WTC11 (cell line): ENCODE data around the gene VGLL1. TPM values are rescaled to one million over a fixed set of nuclear protein-coding genes. Genes with fewer than 3 reads are reported as not detected.
A peak's percentile ranks its signal among the peaks of the same experiment; 100 is the strongest.

ENCODE experiments used
- ATAC-seq: fragments of 200-7000 bp; cut with Tn5 transposase; 2 replicates; pipeline ENCODE4 v1.10.0; 2021; ENCODE audit warnings: mild to moderate bottlenecking, moderate library complexity
- CTCF ChIA-PET: fragments of 300-600 bp; sonication (Branson Sonifier 250); formaldehyde crosslinking; loops from one replicate; lab custom pipeline; 2021; ENCODE audit warnings: antibody characterized with exemption; lab: Charles Lee
- POLR2A ChIA-PET: fragments of 350-600 bp; sonication (Branson Sonifier 250); formaldehyde crosslinking; loops from one replicate; lab custom pipeline; 2021; ENCODE audit warnings: antibody characterized with exemption; lab: Charles Lee
- DNase-seq: peaks from one replicate; pipeline ENCODE4 v3.0.0; 2021; ENCODE audit warnings: low spot score
- H3K27ac Mint-ChIP-seq: 2 replicates; pipeline ENCODE4 v1.8.0; 2021; ENCODE audit warnings: mixed read lengths
- H3K27me3 Mint-ChIP-seq: 2 replicates; pipeline ENCODE4 v1.8.0; 2021; ENCODE audit warnings: low read depth, mild to moderate bottlenecking, moderate library complexity, mixed read lengths
- H3K36me3 Mint-ChIP-seq: 2 replicates; pipeline ENCODE4 v1.8.0; 2021; ENCODE audit warnings: mixed read lengths
- H3K4me1 Mint-ChIP-seq: 2 replicates; pipeline ENCODE4 v1.8.0; 2022; ENCODE audit warnings: mixed read lengths
- H3K4me3 Mint-ChIP-seq: 2 replicates; pipeline ENCODE4 v1.8.0; 2021; ENCODE audit warnings: mild to moderate bottlenecking, moderate library complexity, mixed read lengths
- H3K9me3 Mint-ChIP-seq: 2 replicates; pipeline ENCODE4 v1.8.0; 2021; ENCODE audit warnings: mixed read lengths
- CREB1 ChIP-seq: sonication (generic); formaldehyde crosslinking; IDR thresholded peaks from 2 replicates; pipeline ENCODE4 v1.8.0; 2023; ENCODE audit warnings: mild to moderate bottlenecking, missing genetic modification reagents
- FOXJ3 ChIP-seq: sonication (generic); formaldehyde crosslinking; IDR thresholded peaks from 2 replicates; pipeline ENCODE4 v1.9.0; 2021; ENCODE audit warnings: missing genetic modification reagents, mild to moderate bottlenecking, borderline replicate concordance
- FOXK1 ChIP-seq: sonication (generic); formaldehyde crosslinking; IDR thresholded peaks from 2 replicates; pipeline ENCODE4 v1.8.0; 2022; ENCODE audit warnings: mild to moderate bottlenecking, moderate library complexity, missing genetic modification reagents
- FOXP1 ChIP-seq: sonication (generic); formaldehyde crosslinking; IDR thresholded peaks from 2 replicates; pipeline ENCODE4 v1.8.0; 2022; ENCODE audit warnings: missing genetic modification reagents, mild to moderate bottlenecking, moderate library complexity, borderline replicate concordance
- GTF2I ChIP-seq: fragments of 250-450 bp; sonication (Bioruptor Pico); conservative IDR thresholded peaks from 2 replicates; pipeline ENCODE4 v1.4.0; 2021; ENCODE audit warnings: mild to moderate bottlenecking
- KAT7 ChIP-seq: sonication (generic); formaldehyde crosslinking; IDR thresholded peaks from 2 replicates; pipeline ENCODE4 v1.8.1; 2023; ENCODE audit warnings: missing genetic modification reagents, mild to moderate bottlenecking, borderline replicate concordance
- MXD4 ChIP-seq: fragments of 250-450 bp; sonication (Bioruptor Pico); IDR thresholded peaks from 2 replicates; pipeline ENCODE4 v1.8.0; 2021; ENCODE audit warnings: mild to moderate bottlenecking, moderate library complexity, borderline replicate concordance
- NFE2L1 ChIP-seq: sonication (generic); formaldehyde crosslinking; IDR thresholded peaks from 2 replicates; pipeline ENCODE4 v1.8.1; 2023; ENCODE audit warnings: missing genetic modification reagents
- NFYB ChIP-seq: sonication (generic); formaldehyde crosslinking; conservative IDR thresholded peaks from 2 replicates; pipeline ENCODE4 v1.8.0; 2022; ENCODE audit warnings: low read depth, missing genetic modification reagents
- NR1H2 ChIP-seq: sonication (generic); formaldehyde crosslinking; IDR thresholded peaks from 2 replicates; pipeline ENCODE4 v1.9.0; 2021; ENCODE audit warnings: mild to moderate bottlenecking, moderate library complexity, missing genetic modification reagents
- NR3C1 ChIP-seq: sonication (generic); formaldehyde crosslinking; conservative IDR thresholded peaks from 2 replicates; pipeline ENCODE4 v1.8.1; 2023; ENCODE audit warnings: low read depth, mild to moderate bottlenecking, missing genetic modification reagents
- PRDM15 ChIP-seq: sonication (generic); formaldehyde crosslinking; IDR thresholded peaks from 2 replicates; pipeline ENCODE4 v1.8.0; 2022; ENCODE audit warnings: missing genetic modification reagents
- SOX15 ChIP-seq: fragments of 250-450 bp; sonication (Bioruptor Pico); IDR thresholded peaks from 2 replicates; pipeline ENCODE4 v1.9.0; 2021; ENCODE audit warnings: mild to moderate bottlenecking
- TEAD4 ChIP-seq: sonication (generic); formaldehyde crosslinking; IDR thresholded peaks from 2 replicates; pipeline ENCODE4 v1.8.0; 2022; ENCODE audit warnings: mild to moderate bottlenecking, missing genetic modification reagents
- USF1 ChIP-seq: sonication (generic); formaldehyde crosslinking; IDR thresholded peaks from 2 replicates; pipeline ENCODE4 v1.8.0; 2022; ENCODE audit warnings: mild to moderate bottlenecking, missing genetic modification reagents
- ZNF219 ChIP-seq: sonication (generic); formaldehyde crosslinking; IDR thresholded peaks from 2 replicates; pipeline ENCODE4 v1.8.0; 2023; ENCODE audit warnings: missing genetic modification reagents, mild to moderate bottlenecking, borderline replicate concordance
- ZNF232 ChIP-seq: sonication (generic); formaldehyde crosslinking; IDR thresholded peaks from 2 replicates; pipeline ENCODE4 v1.8.0; 2022; ENCODE audit warnings: mild to moderate bottlenecking, missing genetic modification reagents
- ZNF416 ChIP-seq: fragments of 250-450 bp; sonication (Bioruptor Pico); IDR thresholded peaks from 2 replicates; pipeline ENCODE4 v1.9.0; 2021; ENCODE audit warnings: mild to moderate bottlenecking, inconsistent platforms
- total RNA-seq: library from RNA; stranded (reverse); gene quantifications from 3 replicates; pipeline ENCODE4 v1.2.3, GENCODE V29; 2021
- TF ChIP-seq, protein P1 (sequence below): sonication (generic); formaldehyde crosslinking; IDR thresholded peaks from 2 replicates; pipeline ENCODE4 v1.8.0; 2022; ENCODE audit warnings: mild to moderate bottlenecking, missing genetic modification reagents
- TF ChIP-seq, protein P2 (sequence below): fragments of 250-450 bp; sonication (Bioruptor Pico); IDR thresholded peaks from 2 replicates; pipeline ENCODE4 v1.9.0; 2021; ENCODE audit warnings: mild to moderate bottlenecking, borderline replicate concordance
- TF ChIP-seq, protein P3 (sequence below): sonication (generic); formaldehyde crosslinking; conservative IDR thresholded peaks from 2 replicates; pipeline ENCODE4 v1.8.1; 2023; ENCODE audit warnings: mild to moderate bottlenecking, low read depth, missing genetic modification reagents, moderate library complexity
- TF ChIP-seq, protein P4 (sequence below): sonication (generic); formaldehyde crosslinking; IDR thresholded peaks from 2 replicates; pipeline ENCODE4 v1.8.1; 2022; ENCODE audit warnings: low read depth, mild to moderate bottlenecking, moderate library complexity, missing genetic modification reagents, borderline replicate concordance

Gene VGLL1
- total RNA-seq, 1 experiment from 2014 or later, result not detected

DNA sequence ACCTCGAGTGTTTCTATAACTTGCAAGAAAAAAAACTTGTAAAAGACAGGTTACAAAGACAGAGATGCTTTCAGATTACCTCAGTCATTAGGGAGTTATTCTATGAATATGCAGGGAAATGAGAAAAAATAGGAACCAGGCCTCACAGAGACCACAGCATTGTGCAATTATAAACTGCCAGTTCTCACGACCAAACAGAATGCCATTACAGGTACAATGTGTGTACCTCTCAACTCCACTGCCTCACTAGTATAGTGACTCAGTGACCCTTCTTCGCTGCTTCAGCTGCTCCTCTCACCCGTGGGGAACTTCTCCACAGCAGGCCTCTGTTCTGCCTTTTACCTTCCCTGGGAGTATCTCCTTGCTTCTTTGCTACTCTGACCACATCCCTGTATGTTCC is 37.0 kb upstream of the VGLL1 start:
- ChIA-PET POLR2A (no interaction called here), CTCF (no interaction called here)
- H3K9me3 Mint-ChIP-seq, result no peaks in the 10 kb centered on the region
- no peaks in the 10 kb centered on the region for H3K36me3 Mint-ChIP-seq
- H3K27me3 Mint-ChIP-seq, result peaks cover 9% of the 10 kb centered on the region; the same call in 1 of the 2 replicates
- H3K27ac Mint-ChIP-seq, result no peak overlapping the region
- H3K4me3 Mint-ChIP-seq, result no peak overlapping the region
- ATAC-seq, result no peak
- H3K4me1 Mint-ChIP-seq, result peaks cover 7% of the 10 kb centered on the region
- no peak for TF ChIP-seq KAT7
- TF ChIP-seq, protein P1, sequence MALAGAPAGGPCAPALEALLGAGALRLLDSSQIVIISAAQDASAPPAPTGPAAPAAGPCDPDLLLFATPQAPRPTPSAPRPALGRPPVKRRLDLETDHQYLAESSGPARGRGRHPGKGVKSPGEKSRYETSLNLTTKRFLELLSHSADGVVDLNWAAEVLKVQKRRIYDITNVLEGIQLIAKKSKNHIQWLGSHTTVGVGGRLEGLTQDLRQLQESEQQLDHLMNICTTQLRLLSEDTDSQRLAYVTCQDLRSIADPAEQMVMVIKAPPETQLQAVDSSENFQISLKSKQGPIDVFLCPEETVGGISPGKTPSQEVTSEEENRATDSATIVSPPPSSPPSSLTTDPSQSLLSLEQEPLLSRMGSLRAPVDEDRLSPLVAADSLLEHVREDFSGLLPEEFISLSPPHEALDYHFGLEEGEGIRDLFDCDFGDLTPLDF, result no peak
- no peak for TF ChIP-seq CREB1 (CRISPR knock-in tag)
- TF ChIP-seq ZNF232 (CRISPR knock-in tag), result no peak
- TF ChIP-seq, protein P2, sequence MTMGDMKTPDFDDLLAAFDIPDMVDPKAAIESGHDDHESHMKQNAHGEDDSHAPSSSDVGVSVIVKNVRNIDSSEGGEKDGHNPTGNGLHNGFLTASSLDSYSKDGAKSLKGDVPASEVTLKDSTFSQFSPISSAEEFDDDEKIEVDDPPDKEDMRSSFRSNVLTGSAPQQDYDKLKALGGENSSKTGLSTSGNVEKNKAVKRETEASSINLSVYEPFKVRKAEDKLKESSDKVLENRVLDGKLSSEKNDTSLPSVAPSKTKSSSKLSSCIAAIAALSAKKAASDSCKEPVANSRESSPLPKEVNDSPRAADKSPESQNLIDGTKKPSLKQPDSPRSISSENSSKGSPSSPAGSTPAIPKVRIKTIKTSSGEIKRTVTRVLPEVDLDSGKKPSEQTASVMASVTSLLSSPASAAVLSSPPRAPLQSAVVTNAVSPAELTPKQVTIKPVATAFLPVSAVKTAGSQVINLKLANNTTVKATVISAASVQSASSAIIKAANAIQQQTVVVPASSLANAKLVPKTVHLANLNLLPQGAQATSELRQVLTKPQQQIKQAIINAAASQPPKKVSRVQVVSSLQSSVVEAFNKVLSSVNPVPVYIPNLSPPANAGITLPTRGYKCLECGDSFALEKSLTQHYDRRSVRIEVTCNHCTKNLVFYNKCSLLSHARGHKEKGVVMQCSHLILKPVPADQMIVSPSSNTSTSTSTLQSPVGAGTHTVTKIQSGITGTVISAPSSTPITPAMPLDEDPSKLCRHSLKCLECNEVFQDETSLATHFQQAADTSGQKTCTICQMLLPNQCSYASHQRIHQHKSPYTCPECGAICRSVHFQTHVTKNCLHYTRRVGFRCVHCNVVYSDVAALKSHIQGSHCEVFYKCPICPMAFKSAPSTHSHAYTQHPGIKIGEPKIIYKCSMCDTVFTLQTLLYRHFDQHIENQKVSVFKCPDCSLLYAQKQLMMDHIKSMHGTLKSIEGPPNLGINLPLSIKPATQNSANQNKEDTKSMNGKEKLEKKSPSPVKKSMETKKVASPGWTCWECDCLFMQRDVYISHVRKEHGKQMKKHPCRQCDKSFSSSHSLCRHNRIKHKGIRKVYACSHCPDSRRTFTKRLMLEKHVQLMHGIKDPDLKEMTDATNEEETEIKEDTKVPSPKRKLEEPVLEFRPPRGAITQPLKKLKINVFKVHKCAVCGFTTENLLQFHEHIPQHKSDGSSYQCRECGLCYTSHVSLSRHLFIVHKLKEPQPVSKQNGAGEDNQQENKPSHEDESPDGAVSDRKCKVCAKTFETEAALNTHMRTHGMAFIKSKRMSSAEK (CRISPR knock-in tag), result no peak
- DNase-seq, result no peak

- H3K4me1 Mint-ChIP-seq, result peaks cover 7% of the 10 kb centered on the region
- 0 out of 2 replicates have a peak, but pooled peaks cover 4% of the 10 kb centered on the region for H3K27me3 Mint-ChIP-seq
- CTCF ChIA-PET, result no interaction called here
- TF ChIP-seq MXD4 (CRISPR knock-in tag) (no peak), TEAD4 (CRISPR knock-in tag) (no peak), USF1 (CRISPR knock-in tag) (no peak), FOXJ3 (CRISPR knock-in tag) (no peak), ZNF219 (CRISPR knock-in tag) (no peak), SOX15 (CRISPR knock-in tag) (no peak), NR1H2 (CRISPR knock-in tag) (no peak), NFE2L1 (CRISPR knock-in tag) (no peak), NFYB (CRISPR knock-in tag) (no peak), NR3C1 (CRISPR knock-in tag) (no peak), FOXP1 (CRISPR knock-in tag) (no peak), PRDM15 (no peak), ZNF416 (CRISPR knock-in tag) (no peak), CREB1 (CRISPR knock-in tag) (no peak), FOXK1 (no peak), GTF2I (CRISPR knock-in tag) (no peak)
- TF ChIP-seq, protein P3, sequence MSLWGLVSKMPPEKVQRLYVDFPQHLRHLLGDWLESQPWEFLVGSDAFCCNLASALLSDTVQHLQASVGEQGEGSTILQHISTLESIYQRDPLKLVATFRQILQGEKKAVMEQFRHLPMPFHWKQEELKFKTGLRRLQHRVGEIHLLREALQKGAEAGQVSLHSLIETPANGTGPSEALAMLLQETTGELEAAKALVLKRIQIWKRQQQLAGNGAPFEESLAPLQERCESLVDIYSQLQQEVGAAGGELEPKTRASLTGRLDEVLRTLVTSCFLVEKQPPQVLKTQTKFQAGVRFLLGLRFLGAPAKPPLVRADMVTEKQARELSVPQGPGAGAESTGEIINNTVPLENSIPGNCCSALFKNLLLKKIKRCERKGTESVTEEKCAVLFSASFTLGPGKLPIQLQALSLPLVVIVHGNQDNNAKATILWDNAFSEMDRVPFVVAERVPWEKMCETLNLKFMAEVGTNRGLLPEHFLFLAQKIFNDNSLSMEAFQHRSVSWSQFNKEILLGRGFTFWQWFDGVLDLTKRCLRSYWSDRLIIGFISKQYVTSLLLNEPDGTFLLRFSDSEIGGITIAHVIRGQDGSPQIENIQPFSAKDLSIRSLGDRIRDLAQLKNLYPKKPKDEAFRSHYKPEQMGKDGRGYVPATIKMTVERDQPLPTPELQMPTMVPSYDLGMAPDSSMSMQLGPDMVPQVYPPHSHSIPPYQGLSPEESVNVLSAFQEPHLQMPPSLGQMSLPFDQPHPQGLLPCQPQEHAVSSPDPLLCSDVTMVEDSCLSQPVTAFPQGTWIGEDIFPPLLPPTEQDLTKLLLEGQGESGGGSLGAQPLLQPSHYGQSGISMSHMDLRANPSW (CRISPR knock-in tag), result no peak
- TF ChIP-seq, protein P4, sequence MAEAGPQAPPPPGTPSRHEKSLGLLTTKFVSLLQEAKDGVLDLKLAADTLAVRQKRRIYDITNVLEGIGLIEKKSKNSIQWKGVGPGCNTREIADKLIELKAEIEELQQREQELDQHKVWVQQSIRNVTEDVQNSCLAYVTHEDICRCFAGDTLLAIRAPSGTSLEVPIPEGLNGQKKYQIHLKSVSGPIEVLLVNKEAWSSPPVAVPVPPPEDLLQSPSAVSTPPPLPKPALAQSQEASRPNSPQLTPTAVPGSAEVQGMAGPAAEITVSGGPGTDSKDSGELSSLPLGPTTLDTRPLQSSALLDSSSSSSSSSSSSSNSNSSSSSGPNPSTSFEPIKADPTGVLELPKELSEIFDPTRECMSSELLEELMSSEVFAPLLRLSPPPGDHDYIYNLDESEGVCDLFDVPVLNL, result no peak
These were observed 35.7 kb upstream of the VGLL1 start for GRCh38 chrX:136496186-136496763.

More at GRCh38 chrX:136496186-136496763, 35.7 kb upstream of the VGLL1 start:
- Mint-ChIP-seq H3K36me3 (peaks cover 5% of the 10 kb centered on the region), H3K27ac (peak overlapping the region; percentile 91), H3K9me3 (no peaks in the 10 kb centered on the region), H3K4me3 (peak overlapping the region; percentile 83)
- ATAC-seq, result no peak; the same call in 1 of the 2 replicates
- DNase-seq, result no peak
- POLR2A ChIA-PET, result no interaction called here
